ENCODE results near the gene MRPS22.

DNA sequence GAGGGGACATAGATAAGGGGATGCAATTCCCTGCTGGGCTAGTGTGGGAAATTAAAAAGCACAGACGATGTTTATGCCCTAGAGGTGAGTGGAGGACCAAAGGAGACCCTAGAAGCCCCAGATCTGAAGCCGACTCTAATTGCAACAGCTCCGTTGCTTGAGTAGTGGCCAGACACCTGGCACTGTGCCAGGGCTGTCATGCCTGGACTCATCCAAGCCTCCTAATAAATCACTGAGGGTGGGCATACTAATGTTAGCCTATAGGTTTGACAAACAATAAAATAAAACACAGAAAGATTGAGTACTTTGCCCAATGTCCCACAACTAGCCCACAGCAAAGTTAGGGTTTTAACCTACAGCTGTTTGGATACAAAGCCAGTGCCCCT, 25.4 kb upstream of the MRPS22 start:
- no peak for TF ChIP-seq CTCF (IDR thresholded peaks at IDR 0.05)
- TF ChIP-seq POLR2A (IDR thresholded peaks at IDR 0.05) = no peak
